Activated CD8-positive, alpha-beta memory T cell treated with anti-CD3 and anti-CD28 coated beads, Interleukin-2, amount 50 U/mL, for 24 hours (primary cell): ENCODE results near the gene NDUFA13.

ENCODE experiments used
- DNase-seq: peaks from one replicate; pipeline ENCODE4 v3.0.0-alpha.2; 2020; ENCODE audit errors: extremely low read depth

The NDUFA13 gene

GRCh38 chr19:19533841-19534240 lies 17.8 kb downstream of the NDUFA13 start:
- DNase-seq = no peak

GRCh38 chr19:19534556-19535265 lies 18.7 kb downstream of the NDUFA13 start:
- no peak for DNase-seq

- DNase-seq = no peak
Observed at GRCh38 chr19:19535311-19536191, 19.5 kb downstream of the NDUFA13 start.

- DNase-seq = no peak
Observed at GRCh38 chr19:19537075-19538048, 21.3 kb downstream of the NDUFA13 start.

- no peak for DNase-seq
Observed at GRCh38 chr19:19538061-19538784, 22.2 kb downstream of the NDUFA13 start, which contains the start of gene CILP2. TSS of gene CILP2 (plus strand) at chr19:19538265. CDS start at chr19:19538350, 85 bp downstream.

- DNase-seq = no peak
Observed at GRCh38 chr19:19538785-19539166, 22.8 kb downstream of the NDUFA13 start.

- DNase-seq = no peak
Observed at GRCh38 chr19:19539698-19540063, 23.7 kb downstream of the NDUFA13 start.

- DNase-seq = peak; percentile 33
Observed at GRCh38 chr19:19540064-19540714, 24.2 kb downstream of the NDUFA13 start.

GRCh38 chr19:19540715-19541515 lies 24.9 kb downstream of the NDUFA13 start:
- DNase-seq = peak; percentile 27

GRCh38 chr19:19541616-19542015 lies 25.6 kb downstream of the NDUFA13 start:
- DNase-seq = no peak

- no peak for DNase-seq
Observed at GRCh38 chr19:19542507-19542906, 26.5 kb downstream of the NDUFA13 start.

GRCh38 chr19:19543101-19543500 lies 27.1 kb downstream of the NDUFA13 start:
- no peak for DNase-seq

GRCh38 chr19:19543640-19544039 lies 27.6 kb downstream of the NDUFA13 start:
- no peak for DNase-seq

- no peak for DNase-seq
Observed at GRCh38 chr19:19544257-19544953, 28.4 kb downstream of the NDUFA13 start.

- no peak for DNase-seq
Observed at GRCh38 chr19:19544954-19545591, 29.0 kb downstream of the NDUFA13 start.

- no peak for DNase-seq
Observed at GRCh38 chr19:19545707-19546106, 29.7 kb downstream of the NDUFA13 start.

GRCh38 chr19:19546751-19547162 lies 30.7 kb downstream of the NDUFA13 start:
- no peak for DNase-seq

GRCh38 chr19:19547674-19548336 lies 31.8 kb downstream of the NDUFA13 start:
- DNase-seq = no peak
